CD14-positive monocyte (primary cell): ENCODE data around the gene VILL. TPM values are rescaled to one million over a fixed set of nuclear protein-coding genes. Genes with fewer than 3 reads are reported as not detected.
A peak's percentile ranks its signal among the peaks of the same experiment; 100 is the strongest.

Source experiments
- DNase-seq, 3 donors: peaks; one replicate each; pipeline ENCODE4 v3.0.0-alpha.2; 2011 to 2022
- H2AFZ ChIP-seq: 2 replicates; pipeline ENCODE4 v1.6.0; 2012; ENCODE audit warnings: mild to moderate bottlenecking, low read depth, low read length, inconsistent platforms; ENCODE audit not compliant: insufficient read depth, poor library complexity, severe bottlenecking
- H3K27ac ChIP-seq, 2 donors: 1 replicate in 1 of 2; 2 replicates in 1 of 2; pipeline ENCODE4 v1.5.1; 2012 to 2013; ENCODE audit warnings: low read length in 2 of 2, control low read depth in 1 of 2, inconsistent platforms in 1 of 2, low read depth in 1 of 2, mild to moderate bottlenecking in 1 of 2
- H3K27me3 ChIP-seq, 2 donors: one replicate each; pipeline versions ENCODE4 v1.6.0 to v1.6.1; 2011 to 2013; ENCODE audit warnings: low read length in 2 of 2; ENCODE audit not compliant: control insufficient read depth in 2 of 2, insufficient read depth in 2 of 2
- H3K36me3 ChIP-seq, 2 donors: replicated peaks in 1 of 2; 1 replicate in 1 of 2; 2 replicates in 1 of 2; pipeline versions ENCODE4 v1.5.1 to v1.6.1; 2012 to 2013; ENCODE audit warnings: low read length in 2 of 2, control low read depth in 1 of 2, inconsistent platforms in 1 of 2, mild to moderate bottlenecking in 1 of 2; ENCODE audit not compliant: insufficient read depth in 2 of 2, control insufficient read depth in 1 of 2
- H3K4me1 ChIP-seq, 2 donors: 1 replicate in 1 of 2; 2 replicates in 1 of 2; pipeline versions ENCODE4 v1.5.1 to v1.6.1; 2012 to 2013; ENCODE audit warnings: low read length in 2 of 2, control low read depth in 1 of 2, inconsistent platforms in 1 of 2, mild to moderate bottlenecking in 1 of 2, moderate library complexity in 1 of 2; ENCODE audit not compliant: insufficient read depth in 2 of 2, control insufficient read depth in 1 of 2
- H3K4me2 ChIP-seq: replicated peaks from 2 replicates; pipeline ENCODE3; 2012; ENCODE audit warnings: low read length, moderate library complexity, mild to moderate bottlenecking; ENCODE audit not compliant: poor library complexity, severe bottlenecking; ENCODE audit errors: extremely low read depth
- H3K4me3 ChIP-seq, 3 experiments: fragments of 200-600 bp in 1 of 3; sonication (generic) in 1 of 3; replicated peaks in 1 of 3; 1 replicate in 2 of 3; 2 replicates in 1 of 3; pipeline ENCODE4 v1.5.1; 2011 to 2013; ENCODE audit warnings: low read length in 3 of 3, mild to moderate bottlenecking in 3 of 3, control low read depth in 2 of 3, low read depth in 2 of 3, inconsistent platforms in 1 of 3, moderate library complexity in 1 of 3
- H3K79me2 ChIP-seq: 2 replicates; pipeline ENCODE4 v1.6.0; 2012; ENCODE audit warnings: mild to moderate bottlenecking, control low read depth, inconsistent platforms, low read length, moderate library complexity; ENCODE audit not compliant: insufficient read depth
- H3K9ac ChIP-seq: 2 replicates; pipeline ENCODE4 v1.6.0; 2017; ENCODE audit warnings: low read length, mild to moderate bottlenecking; ENCODE audit not compliant: insufficient read depth, poor library complexity, severe bottlenecking
- H3K9me3 ChIP-seq, 2 donors: replicated peaks in 1 of 2; 1 replicate in 1 of 2; 2 replicates in 1 of 2; pipeline versions ENCODE4 v1.5.1 to v1.6.1; 2012 to 2013; ENCODE audit warnings: low read length in 2 of 2, control low read depth in 1 of 2; ENCODE audit not compliant: control insufficient read depth in 1 of 2, insufficient read depth in 1 of 2
- H4K20me1 ChIP-seq: 2 replicates; pipeline ENCODE4 v1.6.0; 2012; ENCODE audit warnings: mild to moderate bottlenecking, low read length, control low read depth, moderate library complexity; ENCODE audit not compliant: insufficient read depth
- H3K27ac Mint-ChIP-seq, 7 donors: one replicate each; pipeline ENCODE4 v1.8.0; 2020; ENCODE audit warnings: mild to moderate bottlenecking in 7 of 7, mixed read lengths in 7 of 7, moderate library complexity in 6 of 7, inconsistent platforms in 2 of 7
- H3K27me3 Mint-ChIP-seq, 3 donors: one replicate each; pipeline ENCODE4 v1.8.0; 2021 to 2022; ENCODE audit warnings: low read depth in 3 of 3, mild to moderate bottlenecking in 3 of 3, mixed read lengths in 3 of 3, moderate library complexity in 3 of 3, inconsistent platforms in 1 of 3
- H3K36me3 Mint-ChIP-seq, 2 donors: one replicate each; pipeline ENCODE4 v1.8.0; 2020; ENCODE audit warnings: mixed read lengths in 2 of 2, inconsistent platforms in 1 of 2, mild to moderate bottlenecking in 1 of 2
- H3K4me1 Mint-ChIP-seq: one replicate; pipeline ENCODE4 v1.8.0; 2020; ENCODE audit warnings: mild to moderate bottlenecking, mixed read lengths
- H3K4me3 Mint-ChIP-seq, 2 donors: one replicate each; pipeline ENCODE4 v1.8.0; 2020; ENCODE audit warnings: mild to moderate bottlenecking in 2 of 2, mixed read lengths in 2 of 2, moderate library complexity in 1 of 2
- H3K9me3 Mint-ChIP-seq, 7 donors: one replicate each; pipeline ENCODE4 v1.8.0; 2020 to 2022; ENCODE audit warnings: mixed read lengths in 7 of 7, mild to moderate bottlenecking in 6 of 7, moderate library complexity in 6 of 7, inconsistent platforms in 2 of 7
- WGBS: methylation state at CpG from one replicate; pipeline ENCODE4 v1.1.5; 2013; ENCODE audit warnings: missing lambda C conversion rate; ENCODE audit not compliant: insufficient coverage; 5-methylcytosine and 5-hydroxymethylcytosine counted together
- intact Hi-C, 2 donors: fragments of 100-400 bp; cut with micrococcal nuclease; formaldehyde crosslinking; loops; one replicate each; pipeline versions ENCODE4 v1.15.0 to v1.15.1; 2023
- polyA plus RNA-seq, 3 donors: library from polyadenylated mRNA; depleted of rRNA in 1 of 3; unstranded in 2 of 3; stranded (reverse) in 1 of 3; fragments of 300-500 nt in 2 of 3; fragments of >200 nt in 1 of 3; fragmentation: Illumina TruSeq in 2 of 3; gene quantifications; 1 replicate in 2 of 3; 2 replicates in 1 of 3; pipeline ENCODE4 v1.2.3, GENCODE V29; 2012 to 2021
- TF ChIP-seq, protein P1 (sequence below): fragments of 200-600 bp; IDR thresholded peaks from one replicate; pipeline ENCODE4 v1.8.0; 2022; ENCODE audit warnings: antibody characterized with exemption, mild to moderate bottlenecking

Gene VILL
- polyA plus RNA-seq, 3 donors: 4.4 to 29.1 (median 7.4) TPM

DNA sequence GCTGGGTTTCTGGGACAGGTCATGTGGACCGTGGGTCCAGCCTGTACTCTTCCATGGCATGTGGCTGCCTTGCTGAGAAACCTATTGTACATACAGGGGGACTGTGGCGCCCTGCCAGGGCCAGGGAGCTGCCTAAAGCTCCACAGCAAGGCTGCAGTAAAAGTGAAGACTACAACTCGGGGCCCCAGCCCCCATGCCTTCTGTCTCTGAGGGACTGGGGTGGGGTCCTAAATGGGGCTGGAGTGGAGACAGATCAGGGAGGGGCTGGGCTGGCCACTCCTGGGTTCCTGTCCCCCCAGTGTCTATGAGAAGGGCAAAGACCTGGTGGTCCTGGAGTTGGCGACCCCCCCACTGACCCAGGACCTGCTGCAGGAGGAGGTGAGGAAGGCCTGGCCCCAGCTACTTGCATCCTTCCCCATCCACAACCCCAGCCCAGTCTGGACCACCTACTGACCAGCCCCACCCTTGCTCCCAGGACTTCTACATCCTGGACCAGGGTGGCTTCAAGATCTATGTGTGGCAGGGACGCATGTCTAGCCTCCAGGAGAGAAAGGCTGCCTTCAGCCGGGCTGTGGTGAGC is 7.3 kb downstream of the VILL start:
- Histone ChIP-seq H3K4me3 (peak overlapping the region in 1 of 3 experiments; percentile 75), H2AFZ (peak overlapping the region; percentile 84)
- H3K4me1 Mint-ChIP-seq: peaks cover 54% of the 10 kb centered on the region

DNA sequence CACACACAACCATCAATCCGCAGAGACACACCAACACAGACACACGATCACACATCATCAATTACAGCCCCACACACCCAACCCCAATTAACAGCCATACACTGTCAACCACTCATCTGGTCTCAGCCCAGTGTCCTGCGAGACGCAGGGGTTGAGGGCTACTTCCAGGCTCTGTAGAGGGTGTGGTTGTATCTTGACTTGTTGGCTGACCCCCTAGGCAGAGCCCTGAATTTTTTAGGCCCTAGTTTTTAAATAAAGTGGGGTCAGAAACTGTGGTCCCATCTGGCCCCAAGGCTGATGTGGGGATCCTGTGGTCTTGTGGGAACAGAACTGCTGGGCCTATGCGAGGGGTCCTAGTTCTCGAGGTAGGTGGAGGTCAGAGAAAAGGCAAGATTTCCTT is 9.2 kb downstream of the VILL start:
- Histone ChIP-seq H3K36me3 (peaks cover 39 to 66% of the 10 kb centered on the region in 2 donors), H3K4me3 (no peak overlapping the region), H3K9ac (no peak overlapping the region), H3K4me2 (no peak overlapping the region), H4K20me1 (no peaks in the 10 kb centered on the region), H3K27ac (peak overlapping the region in 1 of 2 donors; percentile 6), H3K9me3 (no peaks in the 10 kb centered on the region), H3K4me1 (peaks cover 40 to 56% of the 10 kb centered on the region in 2 donors), H3K27me3 (no peaks in the 10 kb centered on the region), H2AFZ (no peak overlapping the region), H3K79me2 (peaks cover 32% of the 10 kb centered on the region)
- Mint-ChIP-seq H3K9me3 (no peaks in the 10 kb centered on the region), H3K4me1 (peaks cover 49% of the 10 kb centered on the region), H3K27ac (peak overlapping the region in 5 of 7 donors; percentile 43 to 96 (median 67)), H3K36me3 (peaks cover 48 to 73% of the 10 kb centered on the region in 2 donors), H3K4me3 (no peak overlapping the region), H3K27me3 (peaks cover 0 to 7% (median 4%) of the 10 kb centered on the region in 3 donors)
- intact Hi-C loops: loop anchor here in 1 of 2 donors (5.0 kb wide), 1 partner anchor 33 kb away; no protein-coding TSS in a partner anchor
- 95% methylated on average over 2 of the region's 6 CpGs for WGBS
- TF ChIP-seq, protein P1, sequence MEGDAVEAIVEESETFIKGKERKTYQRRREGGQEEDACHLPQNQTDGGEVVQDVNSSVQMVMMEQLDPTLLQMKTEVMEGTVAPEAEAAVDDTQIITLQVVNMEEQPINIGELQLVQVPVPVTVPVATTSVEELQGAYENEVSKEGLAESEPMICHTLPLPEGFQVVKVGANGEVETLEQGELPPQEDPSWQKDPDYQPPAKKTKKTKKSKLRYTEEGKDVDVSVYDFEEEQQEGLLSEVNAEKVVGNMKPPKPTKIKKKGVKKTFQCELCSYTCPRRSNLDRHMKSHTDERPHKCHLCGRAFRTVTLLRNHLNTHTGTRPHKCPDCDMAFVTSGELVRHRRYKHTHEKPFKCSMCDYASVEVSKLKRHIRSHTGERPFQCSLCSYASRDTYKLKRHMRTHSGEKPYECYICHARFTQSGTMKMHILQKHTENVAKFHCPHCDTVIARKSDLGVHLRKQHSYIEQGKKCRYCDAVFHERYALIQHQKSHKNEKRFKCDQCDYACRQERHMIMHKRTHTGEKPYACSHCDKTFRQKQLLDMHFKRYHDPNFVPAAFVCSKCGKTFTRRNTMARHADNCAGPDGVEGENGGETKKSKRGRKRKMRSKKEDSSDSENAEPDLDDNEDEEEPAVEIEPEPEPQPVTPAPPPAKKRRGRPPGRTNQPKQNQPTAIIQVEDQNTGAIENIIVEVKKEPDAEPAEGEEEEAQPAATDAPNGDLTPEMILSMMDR: no peak
- DNase-seq: no peak

More for the DNA sequence above, 7.3 kb downstream of the VILL start:
- Histone ChIP-seq H3K9me3 (no peaks in the 10 kb centered on the region), H3K4me2 (peak overlapping the region; percentile 76), H4K20me1 (no peaks in the 10 kb centered on the region), H3K9ac (peak overlapping the region; percentile 80), H3K27ac (peak overlapping the region; percentile 97 to 98), H3K4me1 (peaks cover 53 to 65% of the 10 kb centered on the region in 2 donors), H3K36me3 (peaks cover 29 to 48% of the 10 kb centered on the region in 2 donors), H3K79me2 (peaks cover 39% of the 10 kb centered on the region), H3K27me3 (no peaks in the 10 kb centered on the region)
- TF ChIP-seq, protein P1: no peak
- intact Hi-C loops: no loop called here
- DNase-seq: no peak
- Mint-ChIP-seq H3K9me3 (no peaks in the 10 kb centered on the region), H3K36me3 (peaks cover 36 to 55% of the 10 kb centered on the region in 2 donors), H3K4me3 (no peak overlapping the region), H3K27me3 (peaks cover 0 to 4% (median 2%) of the 10 kb centered on the region in 3 donors), H3K27ac (peak overlapping the region; percentile 96 to 99 (median 98))
- WGBS: 100% methylated on average over 3 of the region's 6 CpGs
